GM19035 (cell line): ENCODE data around the gene PFKFB4.
A peak's percentile ranks its signal among the peaks of the same experiment; 100 is the strongest.

ENCODE experiments used
- ATAC-seq: cut with Tn5 transposase; IDR thresholded peaks from one replicate; pipeline ENCODE4 v1.9.1; 2021; ENCODE audit not compliant: unreplicated experiment

Gene PFKFB4

GRCh38 chr3:48556796-48557626 lies at the start of gene PFKFB4:
TSS of gene PFKFB4 (minus strand) at chr3:48556803. CDS start at chr3:48556777, 26 bp downstream.
- peak; percentile 87 for ATAC-seq

GRCh38 chr3:48601622-48601994 lies 45.0 kb upstream of the PFKFB4 start:
- ATAC-seq: no peak

- ATAC-seq: no peak
Observed at GRCh38 chr3:48600711-48601621, 44.4 kb upstream of the PFKFB4 start.

- ATAC-seq: no peak
Observed at GRCh38 chr3:48599509-48600285, 43.1 kb upstream of the PFKFB4 start.

- ATAC-seq: no peak
Observed at GRCh38 chr3:48599077-48599501, 42.5 kb upstream of the PFKFB4 start.

GRCh38 chr3:48598323-48599076 lies 41.9 kb upstream of the PFKFB4 start:
- ATAC-seq: no peak

- ATAC-seq: no peak
Observed at GRCh38 chr3:48597408-48597800, 40.8 kb upstream of the PFKFB4 start.

GRCh38 chr3:48596676-48597407 lies 40.2 kb upstream of the PFKFB4 start:
- ATAC-seq: no peak

- ATAC-seq: no peak
Observed at GRCh38 chr3:48596157-48596556, 39.6 kb upstream of the PFKFB4 start.

- no peak for ATAC-seq
Observed at GRCh38 chr3:48595526-48596121, 39.0 kb upstream of the PFKFB4 start.

- ATAC-seq: no peak
Observed at GRCh38 chr3:48595075-48595525, 38.5 kb upstream of the PFKFB4 start, which contains the start of gene COL7A1. TSS of gene COL7A1 (minus strand) at chr3:48595329. CDS start at chr3:48595159, 170 bp downstream.

- no peak for ATAC-seq
Observed at GRCh38 chr3:48594417-48595049, 37.9 kb upstream of the PFKFB4 start.

- ATAC-seq: no peak
Observed at GRCh38 chr3:48593337-48593736, 36.7 kb upstream of the PFKFB4 start.

GRCh38 chr3:48592519-48593087 lies 36.0 kb upstream of the PFKFB4 start:
- no peak for ATAC-seq

GRCh38 chr3:48591886-48592518 lies 35.4 kb upstream of the PFKFB4 start:
- no peak for ATAC-seq

GRCh38 chr3:48591436-48591835 lies 34.8 kb upstream of the PFKFB4 start:
- no peak for ATAC-seq

- ATAC-seq: no peak
Observed at GRCh38 chr3:48588230-48588629, 31.6 kb upstream of the PFKFB4 start.

- ATAC-seq: no peak
Observed at GRCh38 chr3:48587686-48588085, 31.1 kb upstream of the PFKFB4 start.
